Activated CD4-positive, alpha-beta memory T cell treated with anti-CD3 and anti-CD28 coated beads for 36 hours (primary cell): ENCODE results near the gene NCKAP5. TPM values are rescaled to one million over a fixed set of nuclear protein-coding genes. Genes with fewer than 3 reads are reported as not detected.

Experiments used
- CTCF ChIA-PET: fragments of 350-600 bp; sonication (Branson Sonifier 250); formaldehyde crosslinking; loops from one replicate; lab custom pipeline; 2021; ENCODE audit warnings: antibody characterized with exemption, inconsistent platforms; lab: Charles Lee
- POLR2A ChIA-PET: fragments of 350-600 bp; sonication (Branson Sonifier 250); formaldehyde crosslinking; loops from one replicate; lab custom pipeline; 2021; ENCODE audit warnings: antibody characterized with exemption; lab: Charles Lee
- DNase-seq: peaks from one replicate; pipeline ENCODE4 v3.0.0-alpha.2; 2020
- H3K27ac Mint-ChIP-seq: one replicate; pipeline ENCODE4 v1.8.0; 2021; ENCODE audit warnings: mixed read lengths
- H3K27me3 Mint-ChIP-seq: one replicate; pipeline ENCODE4 v1.8.0; 2021; ENCODE audit warnings: mixed read lengths
- H3K36me3 Mint-ChIP-seq: one replicate; pipeline ENCODE4 v1.8.0; 2021; ENCODE audit warnings: mixed read lengths
- H3K4me1 Mint-ChIP-seq: one replicate; pipeline ENCODE4 v1.8.0; 2021; ENCODE audit warnings: low read depth, mixed read lengths
- H3K4me3 Mint-ChIP-seq: one replicate; pipeline ENCODE4 v1.8.0; 2021; ENCODE audit warnings: mild to moderate bottlenecking, mixed read lengths
- H3K9me3 Mint-ChIP-seq: one replicate; pipeline ENCODE4 v1.8.0; 2021; ENCODE audit warnings: mixed read lengths
- intact Hi-C: fragments of 100-400 bp; cut with micrococcal nuclease; formaldehyde crosslinking; loops from one replicate; pipeline ENCODE4 v1.15.1; 2023
- total RNA-seq, 2 experiments: library from RNA; stranded (reverse); gene quantifications; one replicate each; pipeline ENCODE4 v1.2.3, GENCODE V29; 2021

NCKAP5 gene
- total RNA-seq, 2 experiments from 2014 or later = not detected

GRCh38 chr2:133167223-133167622, 401.0 kb downstream of the NCKAP5 start:
- Mint-ChIP-seq H3K27ac (no peak overlapping the region), H3K9me3 (no peaks in the 10 kb centered on the region), H3K4me1 (no peaks in the 10 kb centered on the region), H3K27me3 (no peaks in the 10 kb centered on the region), H3K36me3 (no peaks in the 10 kb centered on the region), H3K4me3 (no peak overlapping the region)
- ChIA-PET CTCF (no interaction called here), POLR2A (interaction anchor here (0.5 kb wide), 1 partner anchor 494 kb away, joined by 3 read pairs; no protein-coding TSS in a partner anchor)
- intact Hi-C loops = no loop called here
- DNase-seq = no peak

DNA sequence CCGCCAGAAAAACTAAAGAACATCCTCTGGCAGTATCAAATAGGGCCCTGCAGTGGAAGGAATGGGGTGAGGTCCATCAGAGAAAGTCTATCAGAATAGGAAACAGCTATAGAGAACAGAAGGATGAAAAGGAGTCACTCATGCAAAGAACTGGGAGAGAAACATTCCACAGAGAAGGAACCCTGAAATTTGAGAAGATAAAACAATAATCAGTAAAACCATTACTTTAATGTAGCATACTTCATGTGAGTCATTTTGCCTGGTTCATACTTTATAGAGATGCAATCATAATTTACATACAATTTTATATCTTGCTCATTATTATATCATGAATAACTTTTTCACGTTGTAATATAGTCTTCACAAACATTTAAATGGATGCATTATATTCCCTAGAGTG, 402.2 kb downstream of the NCKAP5 start:
- DNase-seq = no peak
- Mint-ChIP-seq H3K27me3 (no peaks in the 10 kb centered on the region), H3K9me3 (no peaks in the 10 kb centered on the region), H3K36me3 (no peaks in the 10 kb centered on the region), H3K4me3 (no peak overlapping the region), H3K27ac (no peak overlapping the region), H3K4me1 (no peaks in the 10 kb centered on the region)
- ChIA-PET CTCF (no interaction called here), POLR2A (no interaction called here)
- intact Hi-C loops = no loop called here

DNA sequence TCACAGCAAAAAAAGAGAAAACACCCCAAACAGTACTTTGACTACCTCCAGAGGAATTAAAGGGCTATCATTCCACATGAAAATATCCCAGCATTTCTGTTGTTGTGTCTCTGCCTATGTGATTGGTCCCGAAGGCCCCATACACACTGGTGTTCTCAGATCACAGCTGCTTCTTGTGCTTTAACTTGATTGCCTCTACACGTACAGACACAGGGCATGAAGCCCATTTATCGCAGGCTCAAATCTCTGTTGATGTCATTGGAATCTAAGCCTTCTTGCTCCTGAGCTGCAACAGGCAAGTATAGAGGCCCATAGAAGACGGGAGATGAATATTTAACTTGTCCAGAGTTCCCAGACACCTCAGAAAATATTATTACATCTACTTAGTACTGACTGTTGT, 405.2 kb downstream of the NCKAP5 start:
- intact Hi-C loops = no loop called here
- no peaks in the 10 kb centered on the region for H3K9me3 Mint-ChIP-seq

GRCh38 chr2:133158442-133158841, 409.8 kb downstream of the NCKAP5 start:
- ChIA-PET CTCF (no interaction called here), POLR2A (no interaction called here)
- Mint-ChIP-seq H3K4me3 (no peak overlapping the region), H3K27me3 (no peaks in the 10 kb centered on the region), H3K36me3 (no peaks in the 10 kb centered on the region), H3K9me3 (no peaks in the 10 kb centered on the region), H3K4me1 (no peaks in the 10 kb centered on the region), H3K27ac (no peak overlapping the region)
- DNase-seq = no peak
- intact Hi-C loops = no loop called here

More for the DNA sequence above, 405.2 kb downstream of the NCKAP5 start:
- no peak overlapping the region for H3K4me3 Mint-ChIP-seq
- H3K36me3 Mint-ChIP-seq = no peaks in the 10 kb centered on the region
- CTCF ChIA-PET = no interaction called here
- no peak overlapping the region for H3K27ac Mint-ChIP-seq
- no peaks in the 10 kb centered on the region for H3K4me1 Mint-ChIP-seq
- no peaks in the 10 kb centered on the region for H3K27me3 Mint-ChIP-seq
- POLR2A ChIA-PET = no interaction called here
- no peak for DNase-seq

- Mint-ChIP-seq H3K27ac (no peak overlapping the region), H3K4me3 (no peak overlapping the region), H3K36me3 (no peaks in the 10 kb centered on the region), H3K27me3 (no peaks in the 10 kb centered on the region), H3K9me3 (no peaks in the 10 kb centered on the region), H3K4me1 (no peaks in the 10 kb centered on the region)
- intact Hi-C loops = no loop called here
- ChIA-PET CTCF (no interaction called here), POLR2A (no interaction called here)
- DNase-seq = no peak
These were observed 410.2 kb downstream of the NCKAP5 start for GRCh38 chr2:133158024-133158423.

GRCh38 chr2:133157141-133157540, 411.1 kb downstream of the NCKAP5 start:
- no peaks in the 10 kb centered on the region for H3K27me3 Mint-ChIP-seq

DNA sequence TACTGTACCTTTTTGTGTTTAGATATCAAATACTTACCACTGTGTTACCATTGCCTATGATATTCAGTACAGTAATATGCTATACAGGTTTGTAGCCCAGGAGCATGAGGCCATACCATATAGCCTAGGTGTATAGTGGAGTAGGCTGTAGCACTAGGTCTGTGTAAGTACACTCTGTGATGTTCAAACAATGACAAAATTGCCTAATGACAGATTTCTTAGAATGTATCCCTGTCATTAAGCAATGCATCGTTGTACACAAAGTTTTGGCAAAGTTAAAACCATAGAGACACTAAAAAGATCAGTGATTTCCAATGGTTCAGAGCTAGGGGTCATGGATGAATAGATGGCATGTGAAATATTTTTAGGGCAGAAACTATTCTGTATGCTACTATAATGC, 415.5 kb downstream of the NCKAP5 start:
- Mint-ChIP-seq H3K4me1 (no peaks in the 10 kb centered on the region), H3K4me3 (no peak overlapping the region), H3K9me3 (no peaks in the 10 kb centered on the region), H3K27ac (no peak overlapping the region), H3K36me3 (no peaks in the 10 kb centered on the region), H3K27me3 (no peaks in the 10 kb centered on the region)
- intact Hi-C loops = no loop called here
- no peak for DNase-seq
- ChIA-PET CTCF (no interaction called here), POLR2A (no interaction called here)

More at GRCh38 chr2:133157141-133157540, 411.1 kb downstream of the NCKAP5 start:
- DNase-seq = no peak
- intact Hi-C loops = no loop called here
- H3K36me3 Mint-ChIP-seq = no peaks in the 10 kb centered on the region
- no peaks in the 10 kb centered on the region for H3K9me3 Mint-ChIP-seq
- H3K4me3 Mint-ChIP-seq = no peak overlapping the region
- no peaks in the 10 kb centered on the region for H3K4me1 Mint-ChIP-seq
- no peak overlapping the region for H3K27ac Mint-ChIP-seq
- ChIA-PET CTCF (no interaction called here), POLR2A (no interaction called here)

- CTCF ChIA-PET = no interaction called here
These were observed 420.1 kb downstream of the NCKAP5 start for GRCh38 chr2:133148187-133148586.

GRCh38 chr2:133146893-133147292, 421.4 kb downstream of the NCKAP5 start:
- ChIA-PET CTCF (interaction anchor here (0.6 kb wide), 1 partner anchor 600 kb away, joined by 4 read pairs; no protein-coding TSS in a partner anchor), POLR2A (no interaction called here)
- intact Hi-C loops = no loop called here
- no peak for DNase-seq
- H3K27me3 Mint-ChIP-seq = no peaks in the 10 kb centered on the region
- H3K27ac Mint-ChIP-seq = no peak overlapping the region
- no peak overlapping the region for H3K4me3 Mint-ChIP-seq
- no peaks in the 10 kb centered on the region for H3K9me3 Mint-ChIP-seq
- H3K36me3 Mint-ChIP-seq = no peaks in the 10 kb centered on the region
- H3K4me1 Mint-ChIP-seq = no peaks in the 10 kb centered on the region

More at GRCh38 chr2:133148187-133148586, 420.1 kb downstream of the NCKAP5 start:
- H3K4me3 Mint-ChIP-seq = no peak overlapping the region
- no peak overlapping the region for H3K27ac Mint-ChIP-seq
- no peaks in the 10 kb centered on the region for H3K9me3 Mint-ChIP-seq
- intact Hi-C loops = no loop called here
- no peak for DNase-seq
- H3K27me3 Mint-ChIP-seq = no peaks in the 10 kb centered on the region
- no peaks in the 10 kb centered on the region for H3K4me1 Mint-ChIP-seq
- H3K36me3 Mint-ChIP-seq = no peaks in the 10 kb centered on the region
- POLR2A ChIA-PET = no interaction called here

GRCh38 chr2:133143645-133144044, 424.6 kb downstream of the NCKAP5 start:
- Mint-ChIP-seq H3K36me3 (no peaks in the 10 kb centered on the region), H3K4me1 (no peaks in the 10 kb centered on the region), H3K9me3 (no peaks in the 10 kb centered on the region), H3K4me3 (no peak overlapping the region), H3K27me3 (no peaks in the 10 kb centered on the region), H3K27ac (no peak overlapping the region)
- no peak for DNase-seq
- ChIA-PET CTCF (no interaction called here), POLR2A (interaction anchor here (0.6 kb wide), 1 partner anchor 1968 kb away, joined by 6 read pairs; no protein-coding TSS in a partner anchor)
- intact Hi-C loops = no loop called here

DNA sequence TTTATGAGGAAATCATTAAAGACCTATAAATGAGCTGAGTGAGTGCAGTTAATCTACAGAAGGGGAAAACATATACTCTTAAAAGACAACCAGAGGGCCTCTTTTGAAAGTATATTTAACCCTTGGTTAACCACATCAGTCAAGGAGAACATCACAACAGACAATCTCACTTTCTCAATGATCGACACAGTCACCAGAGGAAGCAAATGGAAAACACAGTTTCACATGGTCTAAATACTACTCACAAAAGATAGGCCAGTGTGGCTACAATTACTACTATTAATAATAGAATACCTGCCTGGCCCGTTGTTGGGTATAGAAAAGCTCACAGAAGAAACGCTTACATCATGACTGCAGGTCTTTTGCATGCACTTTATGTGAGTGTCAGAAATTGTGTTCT, 426.2 kb downstream of the NCKAP5 start:
- CTCF ChIA-PET = no interaction called here
- H3K4me1 Mint-ChIP-seq = no peaks in the 10 kb centered on the region

GRCh38 chr2:133140620-133141019, 427.6 kb downstream of the NCKAP5 start:
- ChIA-PET POLR2A (no interaction called here), CTCF (no interaction called here)
- intact Hi-C loops = no loop called here
- H3K9me3 Mint-ChIP-seq = no peaks in the 10 kb centered on the region
- H3K27ac Mint-ChIP-seq = no peak overlapping the region
- H3K36me3 Mint-ChIP-seq = no peaks in the 10 kb centered on the region
- no peaks in the 10 kb centered on the region for H3K4me1 Mint-ChIP-seq
- H3K4me3 Mint-ChIP-seq = no peak overlapping the region
- H3K27me3 Mint-ChIP-seq = no peaks in the 10 kb centered on the region
- no peak for DNase-seq

More for the DNA sequence above, 426.2 kb downstream of the NCKAP5 start:
- no peaks in the 10 kb centered on the region for H3K36me3 Mint-ChIP-seq
- H3K27me3 Mint-ChIP-seq = no peaks in the 10 kb centered on the region
- no peak overlapping the region for H3K4me3 Mint-ChIP-seq
- POLR2A ChIA-PET = no interaction called here
- no peak overlapping the region for H3K27ac Mint-ChIP-seq
- DNase-seq = no peak
- H3K9me3 Mint-ChIP-seq = no peaks in the 10 kb centered on the region
- intact Hi-C loops = no loop called here

DNA sequence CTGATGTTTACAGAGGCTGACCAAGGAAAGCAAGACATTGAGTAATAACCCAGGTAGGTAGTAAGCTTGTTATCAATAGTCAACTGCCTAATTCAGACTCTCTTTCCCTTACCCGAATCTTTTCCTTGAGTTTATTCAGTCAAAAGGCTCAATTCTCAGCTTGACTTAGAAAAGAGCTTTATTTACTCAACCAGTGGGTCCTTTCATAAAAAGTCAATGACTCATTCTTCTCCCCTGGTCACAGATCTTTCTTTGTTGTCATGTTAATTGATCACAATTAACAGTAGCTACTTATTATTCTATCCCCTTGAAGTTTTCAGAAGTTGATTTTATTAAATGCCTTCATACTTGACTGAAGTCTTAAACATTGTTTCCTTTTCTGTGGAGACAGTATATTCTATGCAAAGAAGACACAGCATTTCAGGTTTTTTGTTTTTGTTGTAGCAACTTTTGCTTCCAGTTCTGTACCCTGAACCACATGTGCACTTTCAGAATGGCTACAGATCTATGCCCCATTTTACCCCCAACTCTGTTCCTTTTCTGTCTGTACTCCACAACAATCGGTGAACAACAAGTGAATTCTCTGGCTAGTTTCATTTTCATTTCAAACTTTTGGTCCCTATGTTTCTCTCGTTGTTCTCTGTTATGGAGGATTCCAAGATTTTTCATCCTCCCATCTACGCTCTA, 428.3 kb downstream of the NCKAP5 start:
- ChIA-PET POLR2A (no interaction called here), CTCF (no interaction called here)
- Mint-ChIP-seq H3K27me3 (no peaks in the 10 kb centered on the region), H3K9me3 (no peaks in the 10 kb centered on the region), H3K4me1 (no peaks in the 10 kb centered on the region), H3K4me3 (no peak overlapping the region), H3K27ac (no peak overlapping the region), H3K36me3 (no peaks in the 10 kb centered on the region)
- no peak for DNase-seq
- intact Hi-C loops = no loop called here
